HEK293T (cell line): ENCODE data around the gene CCDC85A.

Experiments used
- CTBP1 ChIP-seq: fragments of 450-650 bp; IDR thresholded peaks from 2 replicates; pipeline ENCODE4 v1.6.1; 2016; ENCODE audit warnings: borderline replicate concordance
- ELF4 ChIP-seq: fragments of 450-650 bp; IDR thresholded peaks from 2 replicates; pipeline ENCODE4 v1.6.1; 2017; ENCODE audit warnings: antibody characterized with exemption
- FOXA1 ChIP-seq: fragments of 450-650 bp; IDR thresholded peaks from 2 replicates; pipeline ENCODE4 v1.6.1; 2016; ENCODE audit warnings: mild to moderate bottlenecking
- FOXK2 ChIP-seq: fragments of 450-650 bp; IDR thresholded peaks from 2 replicates; pipeline ENCODE4 v1.6.1; 2016; ENCODE audit warnings: mild to moderate bottlenecking
- FOXM1 ChIP-seq: fragments of 450-650 bp; IDR thresholded peaks from 2 replicates; pipeline ENCODE4 v1.6.1; 2017; ENCODE audit warnings: mild to moderate bottlenecking, borderline replicate concordance
- HDGF ChIP-seq: fragments of 450-650 bp; IDR thresholded peaks from 2 replicates; pipeline ENCODE4 v1.6.1; 2017; ENCODE audit warnings: antibody characterized with exemption, borderline replicate concordance
- L3MBTL2 ChIP-seq: fragments of 450-650 bp; conservative IDR thresholded peaks from 2 replicates; pipeline ENCODE4 v1.6.1; 2016; ENCODE audit warnings: mild to moderate bottlenecking
- NFRKB ChIP-seq: fragments of 450-650 bp; IDR thresholded peaks from 2 replicates; pipeline ENCODE4 v1.6.1; 2016; ENCODE audit warnings: mild to moderate bottlenecking, moderate library complexity
- SP1 ChIP-seq: fragments of 450-650 bp; IDR thresholded peaks from 2 replicates; pipeline ENCODE4 v1.6.1; 2017
- SUZ12 ChIP-seq: fragments of 450-650 bp; IDR thresholded peaks from 2 replicates; pipeline ENCODE4 v1.6.1; 2016; ENCODE audit warnings: mild to moderate bottlenecking
- TARDBP ChIP-seq: fragments of 450-650 bp; IDR thresholded peaks from 2 replicates; pipeline ENCODE4 v1.6.1; 2016
- TF ChIP-seq, protein P1 (sequence below): fragments of 450-650 bp; IDR thresholded peaks from 2 replicates; pipeline ENCODE4 v1.6.1; 2016

DNA sequence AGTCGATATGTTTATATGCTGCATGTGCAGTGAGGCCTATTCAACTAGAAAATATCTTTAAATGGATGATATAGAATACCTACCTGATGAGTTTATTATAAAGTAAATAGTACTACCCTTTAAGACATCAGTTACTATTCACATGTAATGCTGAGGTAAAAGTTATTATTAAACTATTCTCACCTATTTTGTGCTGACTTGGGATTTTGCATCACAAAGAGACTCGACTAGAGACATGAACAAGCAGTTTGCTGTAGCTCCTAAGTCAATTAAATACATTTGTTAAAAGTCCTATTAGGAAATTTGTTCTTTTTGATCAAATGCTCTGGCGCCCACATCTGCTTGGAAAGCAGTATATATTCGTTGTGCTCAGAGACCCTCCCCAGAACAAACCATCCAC lies 164.1 kb downstream of the CCDC85A start:
- TF ChIP-seq NFRKB = no peak
- TF ChIP-seq FOXA1 = no peak
- TF ChIP-seq, protein P1, sequence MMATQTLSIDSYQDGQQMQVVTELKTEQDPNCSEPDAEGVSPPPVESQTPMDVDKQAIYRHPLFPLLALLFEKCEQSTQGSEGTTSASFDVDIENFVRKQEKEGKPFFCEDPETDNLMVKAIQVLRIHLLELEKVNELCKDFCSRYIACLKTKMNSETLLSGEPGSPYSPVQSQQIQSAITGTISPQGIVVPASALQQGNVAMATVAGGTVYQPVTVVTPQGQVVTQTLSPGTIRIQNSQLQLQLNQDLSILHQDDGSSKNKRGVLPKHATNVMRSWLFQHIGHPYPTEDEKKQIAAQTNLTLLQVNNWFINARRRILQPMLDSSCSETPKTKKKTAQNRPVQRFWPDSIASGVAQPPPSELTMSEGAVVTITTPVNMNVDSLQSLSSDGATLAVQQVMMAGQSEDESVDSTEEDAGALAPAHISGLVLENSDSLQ = no peak
- TF ChIP-seq FOXK2 = no peak
- TF ChIP-seq TARDBP = no peak
- no peak for TF ChIP-seq CTBP1
- no peak for TF ChIP-seq SUZ12
- no peak for TF ChIP-seq L3MBTL2
- no peak for TF ChIP-seq HDGF
- no peak for TF ChIP-seq FOXM1
- TF ChIP-seq ELF4 = no peak
- no peak for TF ChIP-seq SP1
